Trophoblast cell (in vitro differentiated cells and primary cell): ENCODE data around the gene ZC3H7A.
A peak's percentile ranks its signal among the peaks of the same experiment; 100 is the strongest.
"Not testable (repeated sequence)": the region's sequence is repeated elsewhere in the genome, so short reads cannot be mapped to it uniquely, and the experiment has no call there.

Experiments
- DNase-seq, 2 donors: peaks; one replicate each; pipeline ENCODE4 v3.0.0-alpha.2; 2016
- H2AFZ ChIP-seq: 2 replicates; pipeline ENCODE4 v1.6.1; 2013; ENCODE audit warnings: low read length, moderate library complexity, mild to moderate bottlenecking; ENCODE audit not compliant: insufficient read depth, poor library complexity
- H2AK5ac ChIP-seq: 2 replicates; pipeline ENCODE4 v1.6.1; 2013; ENCODE audit warnings: mild to moderate bottlenecking, low read length
- H2BK120ac ChIP-seq: 2 replicates; pipeline ENCODE4 v1.6.1; 2013; ENCODE audit warnings: low read length, mild to moderate bottlenecking, moderate library complexity; ENCODE audit not compliant: insufficient read depth, poor library complexity
- H2BK12ac ChIP-seq: 2 replicates; pipeline ENCODE4 v1.6.1; 2013; ENCODE audit warnings: mild to moderate bottlenecking, low read length, moderate library complexity
- H2BK5ac ChIP-seq: 2 replicates; pipeline ENCODE4 v1.6.1; 2013; ENCODE audit warnings: low read length, low read depth, moderate library complexity, mild to moderate bottlenecking; ENCODE audit not compliant: poor library complexity
- H3K14ac ChIP-seq: 2 replicates; pipeline ENCODE4 v1.6.1; 2013; ENCODE audit warnings: mild to moderate bottlenecking, low read length
- H3K18ac ChIP-seq: 2 replicates; pipeline ENCODE4 v1.6.1; 2013; ENCODE audit warnings: mild to moderate bottlenecking, low read length
- H3K23ac ChIP-seq: 2 replicates; pipeline ENCODE4 v1.6.1; 2013; ENCODE audit warnings: low read length
- H3K27ac ChIP-seq: 2 replicates; pipeline ENCODE4 v1.5.1; 2013; ENCODE audit warnings: low read depth, mild to moderate bottlenecking, inconsistent platforms, low read length, moderate library complexity
- H3K27me3 ChIP-seq: 2 replicates; pipeline ENCODE4 v1.6.1; 2013; ENCODE audit warnings: inconsistent platforms, mild to moderate bottlenecking, low read length, moderate library complexity; ENCODE audit not compliant: insufficient read depth
- H3K36me3 ChIP-seq, 2 experiments: 1 replicate in 1 of 2; 2 replicates in 1 of 2; pipeline ENCODE4 v1.6.1; 2013; ENCODE audit warnings: low read length in 2 of 2, mild to moderate bottlenecking in 2 of 2, moderate library complexity in 1 of 2; ENCODE audit not compliant: insufficient read depth in 2 of 2, control insufficient read depth in 1 of 2
- H3K4ac ChIP-seq: 2 replicates; pipeline ENCODE4 v1.6.1; 2013; ENCODE audit warnings: low read depth, mild to moderate bottlenecking, low read length, moderate library complexity
- H3K4me1 ChIP-seq, 2 experiments: 1 replicate in 1 of 2; 2 replicates in 1 of 2; pipeline ENCODE4 v1.6.1; 2013; ENCODE audit warnings: low read length in 2 of 2, mild to moderate bottlenecking in 2 of 2, moderate library complexity in 1 of 2; ENCODE audit not compliant: insufficient read depth in 2 of 2, control insufficient read depth in 1 of 2
- H3K4me2 ChIP-seq: 2 replicates; pipeline ENCODE4 v1.6.1; 2013; ENCODE audit warnings: inconsistent platforms, mild to moderate bottlenecking, low read length, moderate library complexity
- H3K4me3 ChIP-seq: 2 replicates; pipeline ENCODE4 v1.5.1; 2013; ENCODE audit warnings: mild to moderate bottlenecking, low read depth, low read length, inconsistent platforms
- H3K79me1 ChIP-seq: one replicate; pipeline ENCODE4 v1.6.1; 2013; ENCODE audit warnings: low read length
- H3K79me2 ChIP-seq: 2 replicates; pipeline ENCODE4 v1.6.1; 2013; ENCODE audit warnings: low read length, mild to moderate bottlenecking; ENCODE audit not compliant: control insufficient read depth, insufficient read depth, poor library complexity
- H3K9ac ChIP-seq: 2 replicates; pipeline ENCODE4 v1.6.1; 2013; ENCODE audit warnings: mild to moderate bottlenecking, low read length
- H3K9me3 ChIP-seq: 2 replicates; pipeline ENCODE4 v1.6.1; 2013; ENCODE audit warnings: low read depth, mild to moderate bottlenecking, control low read depth, inconsistent platforms, low read length; ENCODE audit not compliant: insufficient read depth
- H4K12ac ChIP-seq: 2 replicates; pipeline ENCODE4 v1.6.1; 2013; ENCODE audit warnings: low read depth, mild to moderate bottlenecking, low read length, moderate library complexity
- H4K8ac ChIP-seq: 2 replicates; pipeline ENCODE4 v1.6.1; 2013; ENCODE audit warnings: low read depth, mild to moderate bottlenecking, low read length, moderate library complexity
- H4K91ac ChIP-seq: one replicate; pipeline ENCODE4 v1.6.1; 2013; ENCODE audit warnings: low read depth, mild to moderate bottlenecking, low read length, moderate library complexity
- WGBS: extraction: QIAGEN DNeasy Blood & Tissue Kit; methylation state at CpG from one replicate; pipeline ENCODE4 v1.1.7; 2013; ENCODE audit warnings: missing lambda C conversion rate; ENCODE audit not compliant: insufficient read length, insufficient coverage; ENCODE audit errors: extremely low coverage; 5-methylcytosine and 5-hydroxymethylcytosine counted together

The ZC3H7A gene

GRCh38 chr16:11823645-11824044 lies 26.6 kb upstream of the ZC3H7A start:
- not testable (repeated sequence) for H2BK120ac ChIP-seq, H2AFZ ChIP-seq, H3K9me3 ChIP-seq, H3K4me3 ChIP-seq, H3K9ac ChIP-seq, H3K27ac ChIP-seq, H3K4ac ChIP-seq, H3K23ac ChIP-seq, DNase-seq, H3K79me1 ChIP-seq, H2BK5ac ChIP-seq, H3K4me2 ChIP-seq, H4K8ac ChIP-seq, H2AK5ac ChIP-seq, H3K18ac ChIP-seq, H4K12ac ChIP-seq, H3K14ac ChIP-seq, H3K4me1 ChIP-seq, H3K36me3 ChIP-seq, H2BK12ac ChIP-seq, H3K27me3 ChIP-seq, H3K79me2 ChIP-seq
- WGBS = no CpG with 5 or more reads among the region's 5 CpGs
- peak overlapping the region; percentile 24 for H4K91ac ChIP-seq

DNA sequence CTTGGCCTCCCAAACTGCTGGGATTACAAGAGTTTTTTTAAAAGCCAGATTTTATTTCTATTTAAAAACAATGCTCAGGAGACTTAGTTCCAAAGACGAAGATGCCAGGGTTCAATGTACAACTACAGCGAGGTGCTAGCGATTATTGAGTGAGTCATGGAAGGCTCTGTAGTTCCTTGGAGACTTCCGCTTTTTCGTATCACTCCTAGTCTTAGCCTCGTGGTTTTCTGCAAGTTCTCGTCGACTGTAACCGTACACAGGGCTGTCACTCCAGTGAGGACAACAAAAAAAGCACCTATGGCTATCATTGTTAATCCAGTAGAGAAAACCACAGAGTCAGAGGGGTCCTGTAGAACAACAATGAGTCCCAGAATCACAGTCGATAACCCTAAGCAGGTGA lies 22.7 kb upstream of the ZC3H7A start:
- Histone ChIP-seq H2BK12ac (no peak overlapping the region), H3K4me1 (peaks cover 0 to 2% of the 10 kb centered on the region in 2 experiments), H3K23ac (no peak overlapping the region), H4K8ac (no peak overlapping the region), H3K27me3 (no peaks in the 10 kb centered on the region), H3K9ac (no peak overlapping the region), H2AK5ac (no peak overlapping the region), H4K12ac (no peak overlapping the region), H3K79me1 (no peaks in the 10 kb centered on the region), H2BK120ac (no peak overlapping the region), H2BK5ac (no peak overlapping the region), H3K14ac (no peak overlapping the region), H3K79me2 (no peaks in the 10 kb centered on the region), H4K91ac (no peak overlapping the region), H3K9me3 (no peaks in the 10 kb centered on the region), H3K4me2 (no peak overlapping the region), H3K27ac (no peak overlapping the region), H3K4ac (no peak overlapping the region), H2AFZ (no peak overlapping the region), H3K36me3 (no peaks in the 10 kb centered on the region), H3K18ac (no peak overlapping the region), H3K4me3 (no peak overlapping the region)
- DNase-seq = peak in 1 of 2 donors; percentile 27
- no CpG with 5 or more reads among the region's 10 CpGs for WGBS

DNA sequence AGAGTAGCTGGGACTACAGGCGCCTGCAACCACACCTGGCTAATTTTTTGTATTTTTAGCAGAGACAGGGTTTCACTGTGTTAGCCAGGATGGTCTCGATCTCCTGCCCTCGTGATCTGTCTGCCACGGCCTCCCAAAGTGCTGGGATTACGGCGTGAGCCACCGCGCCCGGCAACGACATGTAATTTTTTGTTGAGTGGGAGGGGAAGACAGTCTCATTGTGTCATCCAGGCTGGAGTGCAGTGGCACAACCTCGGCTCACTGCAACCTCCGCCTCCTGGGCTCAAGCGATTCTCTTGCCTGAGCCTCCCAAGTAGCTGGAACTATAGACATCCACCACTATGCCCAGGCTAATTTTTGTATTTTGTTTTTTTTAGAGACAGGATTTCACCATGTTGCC lies 21.9 kb upstream of the ZC3H7A start:
- H3K9me3 ChIP-seq, H3K4me1 ChIP-seq, H3K14ac ChIP-seq, H3K79me1 ChIP-seq, H2AK5ac ChIP-seq, H3K36me3 ChIP-seq, H2BK5ac ChIP-seq, H4K12ac ChIP-seq, H3K27ac ChIP-seq, H3K9ac ChIP-seq, H4K91ac ChIP-seq, H2BK12ac ChIP-seq, H2AFZ ChIP-seq, H3K4me3 ChIP-seq, H3K18ac ChIP-seq, H3K4me2 ChIP-seq, H4K8ac ChIP-seq, H3K79me2 ChIP-seq, H3K27me3 ChIP-seq, DNase-seq, H2BK120ac ChIP-seq, H3K23ac ChIP-seq, H3K4ac ChIP-seq: not testable (repeated sequence)
- no CpG with 5 or more reads among the region's 13 CpGs for WGBS

GRCh38 chr16:11816123-11816522 lies 19.1 kb upstream of the ZC3H7A start:
- Histone ChIP-seq H3K18ac (no peak overlapping the region), H2BK12ac (no peak overlapping the region), H4K8ac (no peak overlapping the region)

More at GRCh38 chr16:11816123-11816522, 19.1 kb upstream of the ZC3H7A start:
- Histone ChIP-seq H3K4me2 (no peak overlapping the region), H3K14ac (no peak overlapping the region), H3K79me1 (no peaks in the 10 kb centered on the region), H3K4me1 (no peaks in the 10 kb centered on the region), H4K91ac (no peak overlapping the region), H2AFZ (no peak overlapping the region), H3K4ac (no peak overlapping the region), H3K9me3 (no peaks in the 10 kb centered on the region), H3K9ac (no peak overlapping the region), H2BK5ac (no peak overlapping the region), H2BK120ac (no peak overlapping the region), H3K4me3 (no peak overlapping the region), H4K12ac (no peak overlapping the region), H3K79me2 (no peaks in the 10 kb centered on the region), H3K23ac (no peak overlapping the region), H2AK5ac (no peak overlapping the region), H3K27ac (no peak overlapping the region), H3K36me3 (no peaks in the 10 kb centered on the region), H3K27me3 (no peaks in the 10 kb centered on the region)
- WGBS = no CpG with 5 or more reads among the region's 5 CpGs
- DNase-seq = no peak
